NT2/D1 (cell line): ENCODE measurements around the gene RILP.

Experiments used
- DNase-seq: peaks from one replicate; pipeline ENCODE4 v3.0.0-alpha.2; 2011; ENCODE audit warnings: low read depth, low spot score
- H3K27me3 ChIP-seq: 2 replicates; pipeline ENCODE4 v1.6.0; 2011; ENCODE audit warnings: mild to moderate bottlenecking; ENCODE audit not compliant: insufficient read length, insufficient read depth
- H3K36me3 ChIP-seq: 2 replicates; pipeline ENCODE4 v1.6.1; 2011; ENCODE audit warnings: mild to moderate bottlenecking, low read length, mixed read lengths; ENCODE audit not compliant: insufficient read depth, insufficient read length
- H3K4me1 ChIP-seq: 2 replicates; pipeline ENCODE4 v1.5.1; 2011; ENCODE audit not compliant: insufficient read depth, insufficient read length
- H3K4me3 ChIP-seq: 2 replicates; pipeline ENCODE4 v1.5.1; 2011; ENCODE audit warnings: low read depth; ENCODE audit not compliant: insufficient read length
- H3K9ac ChIP-seq: 2 replicates; pipeline ENCODE4 v1.6.0; 2011; ENCODE audit warnings: low read depth; ENCODE audit not compliant: insufficient read length
- H3K9me3 ChIP-seq: 2 replicates; pipeline ENCODE4 v1.5.1; 2011; ENCODE audit warnings: mild to moderate bottlenecking, low read length; ENCODE audit not compliant: insufficient read depth
- SUZ12 ChIP-seq: IDR thresholded peaks from 2 replicates; pipeline ENCODE4 v1.6.1; 2011; ENCODE audit not compliant: insufficient read length, insufficient read depth; ENCODE audit errors: extremely low read depth
- YY1 ChIP-seq: IDR thresholded peaks from 2 replicates; pipeline ENCODE4 v1.6.1; 2011; ENCODE audit not compliant: insufficient read length, insufficient read depth
- ZNF274 ChIP-seq: IDR thresholded peaks from 2 replicates; pipeline ENCODE4 v1.6.1; 2011; ENCODE audit warnings: mild to moderate bottlenecking, low read depth, low read length

The RILP gene

GRCh38 chr17:1604831-1605528 is 44.7 kb downstream of the RILP start:
- no peaks in the 10 kb centered on the region for H3K36me3 ChIP-seq
- no peaks in the 10 kb centered on the region for H3K27me3 ChIP-seq
- no peak overlapping the region for H3K4me3 ChIP-seq
- no peak for DNase-seq
- TF ChIP-seq YY1 (no peak), ZNF274 (no peak), SUZ12 (no peak)
- H3K4me1 ChIP-seq: peaks cover 4% of the 10 kb centered on the region
- H3K9me3 ChIP-seq: peaks cover 10% of the 10 kb centered on the region
- H3K9ac ChIP-seq: no peak overlapping the region

DNA sequence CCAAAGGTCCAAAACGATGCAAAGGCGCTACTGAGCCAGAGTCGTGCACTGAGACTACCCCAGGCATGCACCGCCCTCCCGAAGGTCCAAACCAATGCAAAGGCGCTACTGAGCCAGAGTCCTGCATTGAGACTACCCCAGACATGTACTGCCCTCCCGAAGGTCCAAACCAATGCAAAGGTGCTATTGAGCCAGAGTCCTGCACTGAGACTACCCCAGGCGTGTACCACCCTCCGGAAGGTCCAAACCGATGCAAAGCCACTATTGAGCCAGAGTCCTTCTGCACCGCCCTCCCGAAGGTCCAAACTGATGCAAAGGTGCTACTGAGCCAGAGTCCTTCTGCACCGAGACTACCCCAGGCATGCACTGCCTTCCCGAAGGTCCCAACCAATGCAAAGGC is 48.1 kb downstream of the RILP start:
- no peak for DNase-seq
- no peak for TF ChIP-seq ZNF274
- no peak for TF ChIP-seq SUZ12
- no peak for TF ChIP-seq YY1
- Histone ChIP-seq H3K27me3 (no peaks in the 10 kb centered on the region), H3K4me1 (peaks cover 4% of the 10 kb centered on the region), H3K4me3 (no peak overlapping the region), H3K9ac (no peak overlapping the region), H3K9me3 (peaks cover 10% of the 10 kb centered on the region), H3K36me3 (no peaks in the 10 kb centered on the region)

- peaks cover 10% of the 10 kb centered on the region for H3K9me3 ChIP-seq
- no peak for DNase-seq
Observed at GRCh38 chr17:1598399-1599095, 51.1 kb downstream of the RILP start.

DNA sequence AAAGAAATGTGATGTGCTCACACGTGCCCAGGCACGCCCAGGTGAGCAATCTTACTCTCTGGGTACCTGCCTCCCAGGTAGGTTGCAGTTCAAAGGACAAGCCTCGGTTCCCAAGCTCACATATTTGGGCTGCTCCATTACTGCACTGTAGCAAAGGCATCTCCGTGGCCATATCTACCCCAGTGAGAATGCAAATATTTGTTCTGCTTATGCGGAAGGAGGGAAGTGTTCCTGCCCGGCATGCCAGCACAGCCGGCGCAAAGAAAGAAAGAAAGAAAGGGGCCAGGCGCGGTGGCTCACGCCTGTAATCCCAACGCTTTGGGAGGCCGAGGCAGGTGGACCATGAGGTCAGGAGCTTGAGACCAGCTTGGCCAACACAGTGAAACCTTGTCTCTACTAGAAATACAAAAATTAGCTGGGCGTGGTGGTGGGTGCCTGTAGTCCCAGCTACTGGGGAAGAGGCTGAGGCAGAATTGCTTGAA is 51.8 kb downstream of the RILP start:
- H3K27me3 ChIP-seq: no peaks in the 10 kb centered on the region
- peaks cover 10% of the 10 kb centered on the region for H3K9me3 ChIP-seq
- DNase-seq: no peak
- peaks cover 2% of the 10 kb centered on the region for H3K4me1 ChIP-seq
- H3K36me3 ChIP-seq: no peaks in the 10 kb centered on the region
- TF ChIP-seq YY1 (no peak), SUZ12 (no peak), ZNF274 (no peak)
- H3K9ac ChIP-seq: no peak overlapping the region
- H3K4me3 ChIP-seq: no peak overlapping the region

More at GRCh38 chr17:1598399-1599095, 51.1 kb downstream of the RILP start:
- Histone ChIP-seq H3K9ac (no peak overlapping the region), H3K27me3 (no peaks in the 10 kb centered on the region), H3K4me1 (no peaks in the 10 kb centered on the region), H3K4me3 (no peak overlapping the region), H3K36me3 (no peaks in the 10 kb centered on the region)
- TF ChIP-seq SUZ12: no peak
- no peak for TF ChIP-seq YY1
